Measurements from ENCODE around the gene SCYGR3.
A peak's percentile ranks its signal among the peaks of the same experiment; 100 is the strongest.

SCYGR3 gene

GRCh38 chr2:227582369-227582768, 32.3 kb downstream of the SCYGR3 start:
- TF ChIP-seq CEBPB (IDR thresholded peaks at IDR 0.05) (no peak), YY1 (IDR thresholded peaks at IDR 0.05; ENCODE audit: low read depth) (no peak), TEAD4 (IDR thresholded peaks at IDR 0.05) (no peak), EGR1 (IDR thresholded peaks at IDR 0.05) (no peak), ZBTB7A (IDR thresholded peaks at IDR 0.05; ENCODE audit: low read depth) (no peak), TCF12 (IDR thresholded peaks at IDR 0.05; ENCODE audit: low read depth) (no peak)
- TF ChIP-seq, protein P1, sequence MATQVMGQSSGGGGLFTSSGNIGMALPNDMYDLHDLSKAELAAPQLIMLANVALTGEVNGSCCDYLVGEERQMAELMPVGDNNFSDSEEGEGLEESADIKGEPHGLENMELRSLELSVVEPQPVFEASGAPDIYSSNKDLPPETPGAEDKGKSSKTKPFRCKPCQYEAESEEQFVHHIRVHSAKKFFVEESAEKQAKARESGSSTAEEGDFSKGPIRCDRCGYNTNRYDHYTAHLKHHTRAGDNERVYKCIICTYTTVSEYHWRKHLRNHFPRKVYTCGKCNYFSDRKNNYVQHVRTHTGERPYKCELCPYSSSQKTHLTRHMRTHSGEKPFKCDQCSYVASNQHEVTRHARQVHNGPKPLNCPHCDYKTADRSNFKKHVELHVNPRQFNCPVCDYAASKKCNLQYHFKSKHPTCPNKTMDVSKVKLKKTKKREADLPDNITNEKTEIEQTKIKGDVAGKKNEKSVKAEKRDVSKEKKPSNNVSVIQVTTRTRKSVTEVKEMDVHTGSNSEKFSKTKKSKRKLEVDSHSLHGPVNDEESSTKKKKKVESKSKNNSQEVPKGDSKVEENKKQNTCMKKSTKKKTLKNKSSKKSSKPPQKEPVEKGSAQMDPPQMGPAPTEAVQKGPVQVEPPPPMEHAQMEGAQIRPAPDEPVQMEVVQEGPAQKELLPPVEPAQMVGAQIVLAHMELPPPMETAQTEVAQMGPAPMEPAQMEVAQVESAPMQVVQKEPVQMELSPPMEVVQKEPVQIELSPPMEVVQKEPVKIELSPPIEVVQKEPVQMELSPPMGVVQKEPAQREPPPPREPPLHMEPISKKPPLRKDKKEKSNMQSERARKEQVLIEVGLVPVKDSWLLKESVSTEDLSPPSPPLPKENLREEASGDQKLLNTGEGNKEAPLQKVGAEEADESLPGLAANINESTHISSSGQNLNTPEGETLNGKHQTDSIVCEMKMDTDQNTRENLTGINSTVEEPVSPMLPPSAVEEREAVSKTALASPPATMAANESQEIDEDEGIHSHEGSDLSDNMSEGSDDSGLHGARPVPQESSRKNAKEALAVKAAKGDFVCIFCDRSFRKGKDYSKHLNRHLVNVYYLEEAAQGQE (IDR thresholded peaks at IDR 0.05; ENCODE audit: low read depth) = no peak

DNA sequence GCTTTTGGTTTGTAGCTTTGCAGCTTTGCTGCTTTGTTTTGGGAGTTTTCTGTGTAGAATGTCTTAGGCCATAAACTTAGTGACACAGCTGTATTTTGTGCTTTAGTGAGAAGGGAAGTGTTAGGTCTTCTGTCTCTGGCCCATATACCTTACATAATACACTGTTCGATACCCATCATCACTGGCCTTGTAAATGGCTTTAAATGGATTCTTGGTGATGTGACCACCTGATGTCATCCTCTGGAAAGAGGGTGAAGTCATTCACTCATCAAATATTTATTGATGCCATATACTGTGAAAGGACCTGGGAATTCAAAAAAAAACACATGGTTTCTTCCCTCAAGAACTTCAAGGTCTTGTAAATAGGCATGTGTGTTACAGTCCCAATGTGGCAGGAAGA, 34.8 kb downstream of the SCYGR3 start:
- TF ChIP-seq TAF1 (IDR thresholded peaks at IDR 0.05; ENCODE audit: low read depth) = no peak
- TF ChIP-seq CEBPB (IDR thresholded peaks at IDR 0.05) = no peak
- TF ChIP-seq FOXM1 (IDR thresholded peaks at IDR 0.05; ENCODE audit: borderline replicate concordance, low read depth) = no peak
- TF ChIP-seq NFIC (IDR thresholded peaks at IDR 0.05) = no peak
- TF ChIP-seq, protein P1 (IDR thresholded peaks at IDR 0.05; ENCODE audit: low read depth) = no peak
- TF ChIP-seq CREB1 (IDR thresholded peaks at IDR 0.05; ENCODE audit: low read depth) = no peak
- no peak for TF ChIP-seq TEAD4 (IDR thresholded peaks at IDR 0.05)
- no peak for TF ChIP-seq EP300 (IDR thresholded peaks at IDR 0.05; ENCODE audit: borderline replicate concordance)
- TF ChIP-seq RAD21 (IDR thresholded peaks at IDR 0.05; ENCODE audit: low read depth) = no peak
- TF ChIP-seq YY1 (IDR thresholded peaks at IDR 0.05; ENCODE audit: low read depth) = no peak
- TF ChIP-seq MAX (IDR thresholded peaks at IDR 0.05) = no peak
- TF ChIP-seq, protein P2, sequence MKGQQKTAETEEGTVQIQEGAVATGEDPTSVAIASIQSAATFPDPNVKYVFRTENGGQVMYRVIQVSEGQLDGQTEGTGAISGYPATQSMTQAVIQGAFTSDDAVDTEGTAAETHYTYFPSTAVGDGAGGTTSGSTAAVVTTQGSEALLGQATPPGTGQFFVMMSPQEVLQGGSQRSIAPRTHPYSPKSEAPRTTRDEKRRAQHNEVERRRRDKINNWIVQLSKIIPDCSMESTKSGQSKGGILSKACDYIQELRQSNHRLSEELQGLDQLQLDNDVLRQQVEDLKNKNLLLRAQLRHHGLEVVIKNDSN (IDR thresholded peaks at IDR 0.05) = no peak
- no peak for TF ChIP-seq ZBTB7A (IDR thresholded peaks at IDR 0.05; ENCODE audit: low read depth)

- TF ChIP-seq YY1 (IDR thresholded peaks at IDR 0.05; ENCODE audit: low read depth) (no peak), CEBPB (IDR thresholded peaks at IDR 0.05) (no peak)
Measured at GRCh38 chr2:227578642-227579041, 36.0 kb downstream of the SCYGR3 start.

DNA sequence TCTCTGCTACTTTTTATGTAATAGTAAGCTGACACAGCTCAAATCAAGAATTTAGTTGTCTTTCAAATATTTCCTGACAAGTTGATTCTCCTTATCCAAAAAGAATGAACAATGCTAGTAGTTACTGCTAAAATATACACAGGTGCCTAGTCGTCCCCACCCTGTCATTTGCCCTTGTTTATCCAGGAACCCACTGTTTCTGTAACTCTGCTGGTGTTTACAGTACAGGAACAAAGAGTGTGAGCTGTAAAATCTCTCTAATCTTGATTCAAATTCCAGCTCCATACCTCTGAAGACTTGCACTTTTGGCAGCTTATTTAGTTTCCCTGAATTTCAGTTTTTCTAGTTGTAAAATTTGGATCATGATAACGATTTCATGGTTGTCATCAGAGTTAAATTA, 37.1 kb downstream of the SCYGR3 start:
- no peak for TF ChIP-seq CREB1 (IDR thresholded peaks at IDR 0.05; ENCODE audit: low read depth)
- no peak for TF ChIP-seq YY1 (IDR thresholded peaks at IDR 0.05; ENCODE audit: low read depth)
- TF ChIP-seq TCF12 (IDR thresholded peaks at IDR 0.05; ENCODE audit: low read depth) = no peak
- no peak for TF ChIP-seq EP300 (IDR thresholded peaks at IDR 0.05; ENCODE audit: borderline replicate concordance)
- TF ChIP-seq FOXM1 (IDR thresholded peaks at IDR 0.05; ENCODE audit: borderline replicate concordance, low read depth) = no peak
- TF ChIP-seq NFIC (IDR thresholded peaks at IDR 0.05) = no peak
- no peak for TF ChIP-seq ZBTB7A (IDR thresholded peaks at IDR 0.05; ENCODE audit: low read depth)
- TF ChIP-seq, protein P1 (IDR thresholded peaks at IDR 0.05; ENCODE audit: low read depth) = no peak
- no peak for TF ChIP-seq EGR1 (IDR thresholded peaks at IDR 0.05)
- TF ChIP-seq MAX (IDR thresholded peaks at IDR 0.05) = no peak
- TF ChIP-seq TAF1 (IDR thresholded peaks at IDR 0.05; ENCODE audit: low read depth) = no peak
- no peak for TF ChIP-seq RAD21 (IDR thresholded peaks at IDR 0.05; ENCODE audit: low read depth)
- no peak for TF ChIP-seq CEBPB (IDR thresholded peaks at IDR 0.05)
- TF ChIP-seq, protein P2 (IDR thresholded peaks at IDR 0.05) = no peak
- no peak for TF ChIP-seq TEAD4 (IDR thresholded peaks at IDR 0.05)

DNA sequence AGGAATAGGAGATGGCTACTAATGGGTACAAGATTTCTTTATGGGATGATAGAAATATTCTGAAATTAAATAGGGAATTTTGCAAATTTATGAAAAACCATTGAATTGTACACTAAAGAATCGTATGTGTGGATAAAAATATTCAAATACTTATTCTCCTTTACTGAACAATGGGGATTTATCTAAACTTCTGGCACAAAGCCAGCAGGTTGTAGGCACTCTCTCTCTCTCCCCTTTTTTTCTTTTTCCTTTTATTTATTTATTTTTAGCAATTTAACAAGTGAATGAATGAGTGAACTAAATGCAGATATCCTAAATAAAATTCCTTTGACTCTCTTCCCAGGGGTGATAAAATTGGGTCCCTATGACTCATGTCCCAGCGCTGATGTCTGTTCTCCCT, 37.8 kb downstream of the SCYGR3 start:
- TF ChIP-seq NFIC (IDR thresholded peaks at IDR 0.05) (peak; percentile 56; the same call in 1 of the 2 replicates), YY1 (IDR thresholded peaks at IDR 0.05; ENCODE audit: low read depth) (no peak)
